GM12878 (cell line): Measurements from ENCODE around the gene SLC38A8.

Source experiments
- CTCF ChIP-seq, 3 experiments: IDR thresholded peaks in 2 of 3; conservative IDR thresholded peaks in 1 of 3; 2 replicates each; pipeline ENCODE4 v1.5.1; 2011; ENCODE audit warnings: low read depth in 3 of 3, low read length in 3 of 3, mild to moderate bottlenecking in 3 of 3, control low read depth in 2 of 3, moderate library complexity in 2 of 3, inconsistent platforms in 1 of 3, mixed read lengths in 1 of 3; ENCODE audit not compliant: control insufficient read depth in 2 of 3, insufficient read depth in 1 of 3; ENCODE audit errors: extremely low read depth in 1 of 3
- EGR1 ChIP-seq, 2 experiments: IDR thresholded peaks; 1 replicate in 1 of 2; 2 replicates in 1 of 2; pipeline ENCODE4 v1.6.1; 2011 to 2012; ENCODE audit warnings: low read depth in 2 of 2, low read length in 2 of 2, borderline replicate concordance in 1 of 2, mild to moderate bottlenecking in 1 of 2, moderate library complexity in 1 of 2
- EP300 ChIP-seq, 2 experiments: fragments of 150-350 bp in 1 of 2; IDR thresholded peaks; 2 replicates each; pipeline ENCODE4 v1.6.1; 2011 to 2012; ENCODE audit warnings: low read depth in 2 of 2, low read length in 2 of 2, borderline replicate concordance in 1 of 2, improper control_type of control experiment in 1 of 2, inconsistent platforms in 1 of 2; ENCODE audit not compliant: control insufficient read depth in 1 of 2
- EZH2 ChIP-seq: IDR thresholded peaks from 2 replicates; pipeline ENCODE4 v1.6.1; 2012; ENCODE audit warnings: low read depth, mild to moderate bottlenecking, control low read depth, inconsistent platforms, low read length, borderline replicate concordance; ENCODE audit not compliant: control insufficient read depth
- IRF5 ChIP-seq: fragments of 450-650 bp; IDR thresholded peaks from 2 replicates; pipeline ENCODE4 v1.6.1; 2017; ENCODE audit warnings: borderline replicate concordance
- KLF5 ChIP-seq: fragments of 450-650 bp; IDR thresholded peaks from 2 replicates; pipeline ENCODE4 v1.6.1; 2014; ENCODE audit warnings: mild to moderate bottlenecking; ENCODE audit not compliant: partially characterized antibody
- MXI1 ChIP-seq: fragments of 150-350 bp; IDR thresholded peaks from 2 replicates; pipeline ENCODE4 v1.6.1; 2011; ENCODE audit warnings: low read depth, mild to moderate bottlenecking, inconsistent platforms, low read length, improper control_type of control experiment
- POLR2A ChIP-seq: IDR thresholded peaks from 2 replicates; pipeline ENCODE4 v1.6.1; 2011; ENCODE audit warnings: low read depth, mild to moderate bottlenecking, low read length
- REST ChIP-seq: IDR thresholded peaks from 2 replicates; pipeline ENCODE4 v1.6.1; 2012; ENCODE audit warnings: mild to moderate bottlenecking, low read depth, low read length
- RFX5 ChIP-seq: IDR thresholded peaks from 2 replicates; pipeline ENCODE4 v1.6.1; 2011; ENCODE audit warnings: low read depth, low read length, improper control_type of control experiment
- YBX1 ChIP-seq: fragments of 450-650 bp; IDR thresholded peaks from 2 replicates; pipeline ENCODE4 v1.6.1; 2016; ENCODE audit warnings: antibody characterized with exemption
- ZNF217 ChIP-seq: fragments of 450-650 bp; IDR thresholded peaks from 2 replicates; pipeline ENCODE4 v1.6.1; 2017; ENCODE audit warnings: antibody characterized with exemption, mild to moderate bottlenecking

- TF ChIP-seq KLF5 (no peak), CTCF (IDR thresholded peaks at IDR 0.05 in 2 of 3, conservative IDR thresholded peaks at IDR 0.05 in 1 of 3; ENCODE audit: control insufficient read depth in 2 of 3, extremely low read depth in 1 of 3, insufficient read depth in 1 of 3, low read depth in 3 of 3, low read length in 3 of 3) (no peak), IRF5 (no peak), POLR2A (no peak), MXI1 (no peak), EP300 (IDR thresholded peaks at IDR 0.05; ENCODE audit: borderline replicate concordance in 1 of 2, control insufficient read depth in 1 of 2, low read depth in 2 of 2, low read length in 2 of 2) (no peak), YBX1 (no peak), RFX5 (no peak), REST (no peak), EZH2 (no peak), EGR1 (IDR thresholded peaks at IDR 0.05; ENCODE audit: borderline replicate concordance in 1 of 2, low read depth in 2 of 2, low read length in 2 of 2) (no peak), ZNF217 (no peak)
Observed at GRCh38 chr16:83973077-83973476, 69.5 kb downstream of the SLC38A8 start.
